OCI-M2 (cell line): Measurements from ENCODE around the gene LRRC7.
"Not testable (repeated sequence)": the region's sequence is repeated elsewhere in the genome, so short reads cannot be mapped to it uniquely, and the experiment has no call there.

Experiments
- DNase-seq: peaks from one replicate; lab custom pipeline; 2025; ENCODE audit not compliant: unreplicated experiment; lab: John Stamatoyannopoulos, UW

The LRRC7 gene

GRCh38 chr1:69693921-69694675 lies 126.4 kb downstream of the LRRC7 start:
- DNase-seq = no peak

GRCh38 chr1:69697340-69697739 lies 129.6 kb downstream of the LRRC7 start:
- DNase-seq = no peak

- DNase-seq = no peak
These were observed 133.0 kb downstream of the LRRC7 start for GRCh38 chr1:69700770-69701169.

- no peak for DNase-seq
These were observed 134.4 kb downstream of the LRRC7 start for GRCh38 chr1:69702085-69702484.

GRCh38 chr1:69706473-69706872 lies 138.8 kb downstream of the LRRC7 start:
- DNase-seq = no peak

GRCh38 chr1:69707103-69707502 lies 139.4 kb downstream of the LRRC7 start:
- no peak for DNase-seq

- DNase-seq = no peak
These were observed 142.9 kb downstream of the LRRC7 start for GRCh38 chr1:69710484-69711189.

- DNase-seq = no peak
These were observed 143.6 kb downstream of the LRRC7 start for GRCh38 chr1:69711190-69711930.

GRCh38 chr1:69717834-69718233 lies 150.1 kb downstream of the LRRC7 start:
- not testable (repeated sequence) for DNase-seq

GRCh38 chr1:69728206-69728605 lies 160.5 kb downstream of the LRRC7 start:
- no peak for DNase-seq

- no peak for DNase-seq
These were observed 165.3 kb downstream of the LRRC7 start for GRCh38 chr1:69733061-69733460.

- peak; percentile 21 for DNase-seq
These were observed 169.9 kb downstream of the LRRC7 start for GRCh38 chr1:69737527-69738185.

- no peak for DNase-seq
These were observed 170.9 kb downstream of the LRRC7 start for GRCh38 chr1:69738458-69739250.

- no peak for DNase-seq
These were observed 171.5 kb downstream of the LRRC7 start for GRCh38 chr1:69739251-69739605.

- DNase-seq = no peak
These were observed 175.4 kb downstream of the LRRC7 start for GRCh38 chr1:69743146-69743545.

- no peak for DNase-seq
These were observed 176.7 kb downstream of the LRRC7 start for GRCh38 chr1:69744381-69744780.

- DNase-seq = no peak
These were observed 179.5 kb downstream of the LRRC7 start for GRCh38 chr1:69747207-69747606.

GRCh38 chr1:69750638-69751037 lies 182.9 kb downstream of the LRRC7 start:
- DNase-seq = no peak

- DNase-seq = no peak
These were observed 185.1 kb downstream of the LRRC7 start for GRCh38 chr1:69752831-69753230.

- DNase-seq = no peak
These were observed 186.8 kb downstream of the LRRC7 start for GRCh38 chr1:69754521-69754920.

GRCh38 chr1:69755647-69756046 lies 187.9 kb downstream of the LRRC7 start:
- DNase-seq = no peak
